Measurements from ENCODE around the gene ZFPM1. TPM values are rescaled to one million over a fixed set of nuclear protein-coding genes. Genes with fewer than 3 reads are reported as not detected.

ZFPM1 gene
- total and polyA plus RNA-seq, 2 experiments from 2014 or later = 0.53 to 2.2 TPM

- H3K4me2 ChIP-seq = no peak overlapping the region
- no peaks in the 10 kb centered on the region for H3K4me1 Mint-ChIP-seq
- no peak overlapping the region for H3K27ac ChIP-seq (ENCODE audit: low read depth)
- no peak for ATAC-seq
- no peaks in the 10 kb centered on the region for H3K4me1 ChIP-seq (ENCODE audit: insufficient read depth)
- no peak overlapping the region for H2AFZ ChIP-seq
- DNase-seq (ENCODE audit: low spot score) = no peak
- no peaks in the 10 kb centered on the region for H3K9me2 ChIP-seq (ENCODE audit: insufficient read depth)
- H3K4me3 ChIP-seq = no peak overlapping the region
- peaks cover 39% of the 10 kb centered on the region for H3K36me3 Mint-ChIP-seq (ENCODE audit: low read depth)
- H3K27me3 ChIP-seq (ENCODE audit: insufficient read depth) = no peaks in the 10 kb centered on the region
- no peaks in the 10 kb centered on the region for H3F3A ChIP-seq (replicated peaks; ENCODE audit: low read depth)
- peaks cover 5% of the 10 kb centered on the region; the same call in 1 of the 2 replicates for H3K36me3 ChIP-seq (ENCODE audit: insufficient read depth)
- peaks cover 96% of the 10 kb centered on the region for H3K79me2 ChIP-seq (replicated peaks; ENCODE audit: insufficient read depth)
- H4K20me1 ChIP-seq (replicated peaks; ENCODE audit: insufficient read depth) = peaks cover 32% of the 10 kb centered on the region
- TF ChIP-seq, protein P1, sequence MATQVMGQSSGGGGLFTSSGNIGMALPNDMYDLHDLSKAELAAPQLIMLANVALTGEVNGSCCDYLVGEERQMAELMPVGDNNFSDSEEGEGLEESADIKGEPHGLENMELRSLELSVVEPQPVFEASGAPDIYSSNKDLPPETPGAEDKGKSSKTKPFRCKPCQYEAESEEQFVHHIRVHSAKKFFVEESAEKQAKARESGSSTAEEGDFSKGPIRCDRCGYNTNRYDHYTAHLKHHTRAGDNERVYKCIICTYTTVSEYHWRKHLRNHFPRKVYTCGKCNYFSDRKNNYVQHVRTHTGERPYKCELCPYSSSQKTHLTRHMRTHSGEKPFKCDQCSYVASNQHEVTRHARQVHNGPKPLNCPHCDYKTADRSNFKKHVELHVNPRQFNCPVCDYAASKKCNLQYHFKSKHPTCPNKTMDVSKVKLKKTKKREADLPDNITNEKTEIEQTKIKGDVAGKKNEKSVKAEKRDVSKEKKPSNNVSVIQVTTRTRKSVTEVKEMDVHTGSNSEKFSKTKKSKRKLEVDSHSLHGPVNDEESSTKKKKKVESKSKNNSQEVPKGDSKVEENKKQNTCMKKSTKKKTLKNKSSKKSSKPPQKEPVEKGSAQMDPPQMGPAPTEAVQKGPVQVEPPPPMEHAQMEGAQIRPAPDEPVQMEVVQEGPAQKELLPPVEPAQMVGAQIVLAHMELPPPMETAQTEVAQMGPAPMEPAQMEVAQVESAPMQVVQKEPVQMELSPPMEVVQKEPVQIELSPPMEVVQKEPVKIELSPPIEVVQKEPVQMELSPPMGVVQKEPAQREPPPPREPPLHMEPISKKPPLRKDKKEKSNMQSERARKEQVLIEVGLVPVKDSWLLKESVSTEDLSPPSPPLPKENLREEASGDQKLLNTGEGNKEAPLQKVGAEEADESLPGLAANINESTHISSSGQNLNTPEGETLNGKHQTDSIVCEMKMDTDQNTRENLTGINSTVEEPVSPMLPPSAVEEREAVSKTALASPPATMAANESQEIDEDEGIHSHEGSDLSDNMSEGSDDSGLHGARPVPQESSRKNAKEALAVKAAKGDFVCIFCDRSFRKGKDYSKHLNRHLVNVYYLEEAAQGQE (IDR thresholded peaks at IDR 0.05; ENCODE audit: unreplicated experiment) = no peak
- TF ChIP-seq ZNF331 (CRISPR knock-in tag; IDR thresholded peaks at IDR 0.05; ENCODE audit: low read depth) = no peak
- TF ChIP-seq ZNF114 (CRISPR knock-in tag; IDR thresholded peaks at IDR 0.05) = no peak
- no peak for TF ChIP-seq EZH2 (IDR thresholded peaks at IDR 0.05; ENCODE audit: low read depth, unreplicated experiment)
- no peak for TF ChIP-seq ETS1 (IDR thresholded peaks at IDR 0.05)
- no peak for TF ChIP-seq POLR2AphosphoS5 (IDR thresholded peaks at IDR 0.05; ENCODE audit: low read depth)
- TF ChIP-seq, protein P2, sequence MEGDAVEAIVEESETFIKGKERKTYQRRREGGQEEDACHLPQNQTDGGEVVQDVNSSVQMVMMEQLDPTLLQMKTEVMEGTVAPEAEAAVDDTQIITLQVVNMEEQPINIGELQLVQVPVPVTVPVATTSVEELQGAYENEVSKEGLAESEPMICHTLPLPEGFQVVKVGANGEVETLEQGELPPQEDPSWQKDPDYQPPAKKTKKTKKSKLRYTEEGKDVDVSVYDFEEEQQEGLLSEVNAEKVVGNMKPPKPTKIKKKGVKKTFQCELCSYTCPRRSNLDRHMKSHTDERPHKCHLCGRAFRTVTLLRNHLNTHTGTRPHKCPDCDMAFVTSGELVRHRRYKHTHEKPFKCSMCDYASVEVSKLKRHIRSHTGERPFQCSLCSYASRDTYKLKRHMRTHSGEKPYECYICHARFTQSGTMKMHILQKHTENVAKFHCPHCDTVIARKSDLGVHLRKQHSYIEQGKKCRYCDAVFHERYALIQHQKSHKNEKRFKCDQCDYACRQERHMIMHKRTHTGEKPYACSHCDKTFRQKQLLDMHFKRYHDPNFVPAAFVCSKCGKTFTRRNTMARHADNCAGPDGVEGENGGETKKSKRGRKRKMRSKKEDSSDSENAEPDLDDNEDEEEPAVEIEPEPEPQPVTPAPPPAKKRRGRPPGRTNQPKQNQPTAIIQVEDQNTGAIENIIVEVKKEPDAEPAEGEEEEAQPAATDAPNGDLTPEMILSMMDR (conservative IDR thresholded peaks at IDR 0.05; ENCODE audit: low read depth in 2 of 2) = no peak
- TF ChIP-seq CREB1 (CRISPR knock-in tag; IDR thresholded peaks at IDR 0.05; ENCODE audit: low read depth) = no peak
- H3K4me3 Mint-ChIP-seq = no peak overlapping the region
- H3K27ac Mint-ChIP-seq = no peak overlapping the region
- no peaks in the 10 kb centered on the region for H3K9me3 Mint-ChIP-seq
- peaks cover 8% of the 10 kb centered on the region for H3K27me3 Mint-ChIP-seq (ENCODE audit: insufficient read depth, low read depth, poor library complexity)
Measured at GRCh38 chr16:88577166-88577565, 124.1 kb downstream of the ZFPM1 start.

Measured in GM23338 (cell line).